ENCODE measurements around the gene ZBTB4. TPM values are rescaled to one million over a fixed set of nuclear protein-coding genes. Genes with fewer than 3 reads are reported as not detected.
A peak's percentile ranks its signal among the peaks of the same experiment; 100 is the strongest.

Gene ZBTB4, protein sequence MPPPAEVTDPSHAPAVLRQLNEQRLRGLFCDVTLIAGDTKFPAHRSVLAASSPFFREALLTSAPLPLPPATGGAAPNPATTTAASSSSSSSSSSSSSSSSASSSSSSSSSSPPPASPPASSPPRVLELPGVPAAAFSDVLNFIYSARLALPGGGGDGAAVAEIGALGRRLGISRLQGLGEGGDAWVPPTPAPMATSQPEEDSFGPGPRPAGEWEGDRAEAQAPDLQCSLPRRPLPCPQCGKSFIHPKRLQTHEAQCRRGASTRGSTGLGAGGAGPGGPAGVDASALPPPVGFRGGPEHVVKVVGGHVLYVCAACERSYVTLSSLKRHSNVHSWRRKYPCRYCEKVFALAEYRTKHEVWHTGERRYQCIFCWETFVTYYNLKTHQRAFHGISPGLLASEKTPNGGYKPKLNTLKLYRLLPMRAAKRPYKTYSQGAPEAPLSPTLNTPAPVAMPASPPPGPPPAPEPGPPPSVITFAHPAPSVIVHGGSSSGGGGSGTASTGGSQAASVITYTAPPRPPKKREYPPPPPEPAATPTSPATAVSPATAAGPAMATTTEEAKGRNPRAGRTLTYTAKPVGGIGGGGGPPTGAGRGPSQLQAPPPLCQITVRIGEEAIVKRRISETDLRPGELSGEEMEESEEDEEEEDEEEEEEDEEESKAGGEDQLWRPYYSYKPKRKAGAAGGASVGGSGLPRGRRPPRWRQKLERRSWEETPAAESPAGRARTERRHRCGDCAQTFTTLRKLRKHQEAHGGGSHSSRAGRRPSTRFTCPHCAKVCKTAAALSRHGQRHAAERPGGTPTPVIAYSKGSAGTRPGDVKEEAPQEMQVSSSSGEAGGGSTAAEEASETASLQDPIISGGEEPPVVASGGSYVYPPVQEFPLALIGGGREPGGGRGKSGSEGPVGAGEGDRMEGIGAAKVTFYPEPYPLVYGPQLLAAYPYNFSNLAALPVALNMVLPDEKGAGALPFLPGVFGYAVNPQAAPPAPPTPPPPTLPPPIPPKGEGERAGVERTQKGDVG
- 26.8 and 28.4 TPM in 2 replicates for total RNA-seq
- long read RNA-seq, partial matches to known transcripts, result 0 of 8 reads
- long read RNA-seq, other reads (novel, unspliced or antisense), result 8 of 8 reads

DNA sequence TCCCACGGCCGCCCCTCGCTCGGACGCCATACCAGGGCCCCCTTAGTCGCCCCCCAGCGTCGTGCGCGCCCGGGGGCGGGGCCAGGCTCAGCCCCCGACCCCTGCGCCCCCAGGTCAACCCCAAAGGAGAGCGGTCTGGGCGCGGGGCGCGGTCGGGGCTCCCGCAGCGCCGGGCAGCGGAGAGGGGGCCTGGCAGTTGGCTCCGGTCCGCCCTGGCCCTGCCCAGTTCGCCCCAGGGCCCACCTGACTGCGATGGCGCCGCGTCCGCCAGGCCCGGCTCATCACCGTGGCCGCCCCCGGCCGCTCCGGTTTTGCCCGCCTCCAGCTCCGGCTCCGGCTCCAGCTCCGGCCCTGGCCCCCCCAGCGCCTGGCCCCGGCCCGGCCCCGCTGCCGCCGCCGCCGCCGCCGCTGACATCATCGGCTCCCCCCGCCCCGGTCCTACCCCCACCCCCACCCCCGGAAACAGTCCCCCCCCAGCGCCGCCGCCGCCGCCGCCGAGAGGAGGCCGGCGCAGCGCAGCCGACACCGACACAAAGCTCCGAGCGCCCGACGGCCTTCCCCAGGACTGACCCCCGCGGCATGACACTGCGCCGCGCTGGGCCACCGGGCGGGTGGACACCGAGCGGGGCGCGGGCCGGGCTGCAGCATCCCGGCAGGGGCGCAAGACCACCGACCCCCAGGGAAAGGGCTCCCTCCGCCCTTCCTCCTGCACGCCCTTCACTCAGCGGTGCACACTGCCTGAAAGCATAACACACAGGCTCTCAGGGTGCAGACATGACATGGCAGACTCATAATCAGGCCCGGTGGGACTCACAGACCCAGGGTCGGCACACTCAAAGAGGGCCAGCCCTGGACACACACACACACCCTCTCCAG is at the start of gene ZBTB4:
ZBTB4 (minus strand) TSS at position 419 of the 876 bp plus-strand sequence. CDS start 12,830 bp downstream, outside the sequence.
- TF ChIP-seq, protein P1, sequence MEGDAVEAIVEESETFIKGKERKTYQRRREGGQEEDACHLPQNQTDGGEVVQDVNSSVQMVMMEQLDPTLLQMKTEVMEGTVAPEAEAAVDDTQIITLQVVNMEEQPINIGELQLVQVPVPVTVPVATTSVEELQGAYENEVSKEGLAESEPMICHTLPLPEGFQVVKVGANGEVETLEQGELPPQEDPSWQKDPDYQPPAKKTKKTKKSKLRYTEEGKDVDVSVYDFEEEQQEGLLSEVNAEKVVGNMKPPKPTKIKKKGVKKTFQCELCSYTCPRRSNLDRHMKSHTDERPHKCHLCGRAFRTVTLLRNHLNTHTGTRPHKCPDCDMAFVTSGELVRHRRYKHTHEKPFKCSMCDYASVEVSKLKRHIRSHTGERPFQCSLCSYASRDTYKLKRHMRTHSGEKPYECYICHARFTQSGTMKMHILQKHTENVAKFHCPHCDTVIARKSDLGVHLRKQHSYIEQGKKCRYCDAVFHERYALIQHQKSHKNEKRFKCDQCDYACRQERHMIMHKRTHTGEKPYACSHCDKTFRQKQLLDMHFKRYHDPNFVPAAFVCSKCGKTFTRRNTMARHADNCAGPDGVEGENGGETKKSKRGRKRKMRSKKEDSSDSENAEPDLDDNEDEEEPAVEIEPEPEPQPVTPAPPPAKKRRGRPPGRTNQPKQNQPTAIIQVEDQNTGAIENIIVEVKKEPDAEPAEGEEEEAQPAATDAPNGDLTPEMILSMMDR (IDR thresholded peaks at IDR 0.05; ENCODE audit: unreplicated experiment), result no peak
- H3K4me1 Mint-ChIP-seq (ENCODE audit: low read depth), result peaks cover 52% of the 10 kb centered on the region
- peak; percentile 40 for DNase-seq (ENCODE audit: low spot score, unreplicated experiment)

DNA sequence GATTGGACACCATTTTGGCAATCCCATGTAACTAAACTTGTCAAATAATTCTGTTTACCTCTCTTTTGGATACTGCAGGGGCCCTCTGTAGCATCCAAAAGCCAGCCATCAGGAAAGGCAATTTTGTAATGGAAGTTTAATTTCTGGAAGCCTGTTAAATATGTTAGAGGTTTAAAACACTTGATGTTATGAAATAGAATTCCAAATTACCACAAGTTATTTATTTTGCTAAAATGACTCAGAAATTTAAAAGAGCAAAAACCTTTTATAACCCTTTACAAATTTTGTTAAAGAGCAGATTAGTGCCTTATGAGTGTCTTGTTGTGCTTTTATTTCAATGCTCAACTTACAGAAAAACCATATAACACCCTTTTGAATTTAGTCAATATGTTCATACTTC is 49.4 kb upstream of the ZBTB4 start:
- peaks cover 18% of the 10 kb centered on the region for H3K9me3 Mint-ChIP-seq (ENCODE audit: low read depth)
- no peak overlapping the region for H3K4me3 Mint-ChIP-seq (ENCODE audit: low read depth)
- no peak for DNase-seq (ENCODE audit: low spot score, unreplicated experiment)

More for the DNA sequence above, at the start of gene ZBTB4:
- Mint-ChIP-seq H3K9me3 (ENCODE audit: low read depth) (no peaks in the 10 kb centered on the region), H3K27ac (peak within 1 kb of the TSS; percentile 100), H3K4me3 (ENCODE audit: low read depth) (peak within 1 kb of the TSS; percentile 95), H3K27me3 (no peaks in the 10 kb centered on the region), H3K36me3 (ENCODE audit: insufficient read depth) (no peaks in the 10 kb centered on the region)

DNA sequence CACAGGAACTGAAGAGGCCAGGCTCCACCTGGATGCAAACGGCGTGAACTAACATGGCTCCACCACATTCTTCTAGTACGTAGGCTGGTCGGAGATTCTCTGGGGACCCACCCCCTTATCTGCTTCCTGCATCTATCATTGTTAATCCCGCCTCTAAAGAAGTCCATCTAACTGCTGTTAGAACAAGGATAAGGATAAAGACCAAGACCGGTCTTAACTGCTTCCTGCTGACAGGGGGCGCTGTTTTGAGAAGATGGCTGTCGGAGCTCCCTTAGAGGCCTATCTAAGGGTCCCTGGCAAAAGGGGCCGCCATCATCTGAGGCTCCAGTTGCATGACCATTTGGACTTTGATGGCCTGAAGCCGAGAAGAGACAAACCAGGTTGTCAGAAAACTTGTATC is 43.6 kb upstream of the ZBTB4 start:
- no peaks in the 10 kb centered on the region for H3K27me3 Mint-ChIP-seq
- H3K27ac Mint-ChIP-seq, result no peak overlapping the region
- no peaks in the 10 kb centered on the region for H3K4me1 Mint-ChIP-seq (ENCODE audit: low read depth)
- H3K4me3 Mint-ChIP-seq (ENCODE audit: low read depth), result no peak overlapping the region
- peaks cover 4% of the 10 kb centered on the region for H3K36me3 Mint-ChIP-seq (ENCODE audit: insufficient read depth)
- TF ChIP-seq, protein P1 (IDR thresholded peaks at IDR 0.05; ENCODE audit: unreplicated experiment), result peak; percentile 40
- DNase-seq (ENCODE audit: low spot score, unreplicated experiment), result no peak
- H3K9me3 Mint-ChIP-seq (ENCODE audit: low read depth), result peaks cover 8% of the 10 kb centered on the region

More for the DNA sequence above, 49.4 kb upstream of the ZBTB4 start:
- TF ChIP-seq, protein P1 (IDR thresholded peaks at IDR 0.05; ENCODE audit: unreplicated experiment), result no peak
- peaks cover 8% of the 10 kb centered on the region for H3K4me1 Mint-ChIP-seq (ENCODE audit: low read depth)
- no peak overlapping the region for H3K27ac Mint-ChIP-seq
- no peaks in the 10 kb centered on the region for H3K27me3 Mint-ChIP-seq
- H3K36me3 Mint-ChIP-seq (ENCODE audit: insufficient read depth), result peaks cover 11% of the 10 kb centered on the region

DNA sequence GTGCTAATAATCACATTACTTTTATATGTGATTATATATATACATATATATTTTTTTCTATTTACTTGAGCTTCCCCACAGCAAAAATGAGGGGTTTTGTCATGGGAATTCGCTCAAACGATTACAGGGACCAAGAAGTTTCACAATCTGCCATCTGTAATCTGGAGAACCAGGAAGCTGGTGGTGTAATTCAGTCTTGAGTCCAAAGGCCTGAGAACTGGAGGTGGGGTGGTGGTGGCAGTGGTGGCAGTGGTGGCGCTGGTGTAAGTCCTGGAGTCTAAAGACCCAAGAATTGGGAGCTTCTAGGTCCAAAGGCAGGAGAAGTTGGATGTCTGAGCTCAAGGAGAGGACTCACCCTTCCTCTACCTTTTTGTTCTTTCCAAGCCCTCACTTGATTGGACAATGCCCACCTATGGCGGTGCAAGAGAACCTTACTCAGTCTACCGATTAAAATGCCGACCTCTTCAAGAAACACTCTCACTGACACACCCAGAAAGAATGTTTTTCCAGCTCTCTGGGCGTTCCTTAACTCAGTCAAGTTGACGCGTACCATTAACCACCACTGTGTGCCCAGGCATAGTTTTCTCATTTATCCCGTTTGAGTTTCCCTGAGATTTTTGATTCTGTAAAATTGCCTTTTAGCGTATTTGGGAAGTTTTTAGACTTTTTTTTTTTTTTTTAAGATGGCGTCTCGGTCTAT is 36.6 kb upstream of the ZBTB4 start:
- Mint-ChIP-seq H3K9me3 (ENCODE audit: low read depth) (no peaks in the 10 kb centered on the region), H3K4me3 (ENCODE audit: low read depth) (no peak overlapping the region), H3K27ac (no peak overlapping the region), H3K27me3 (no peaks in the 10 kb centered on the region), H3K4me1 (ENCODE audit: low read depth) (no peaks in the 10 kb centered on the region), H3K36me3 (ENCODE audit: insufficient read depth) (peaks cover 8% of the 10 kb centered on the region)
- TF ChIP-seq, protein P1 (IDR thresholded peaks at IDR 0.05; ENCODE audit: unreplicated experiment), result no peak
- no peak for DNase-seq (ENCODE audit: low spot score, unreplicated experiment)
